Measurements from ENCODE around the gene PPARG. TPM values are rescaled to one million over a fixed set of nuclear protein-coding genes. Genes with fewer than 3 reads are reported as not detected.
"Not testable (repeated sequence)": the region's sequence is repeated elsewhere in the genome, so short reads cannot be mapped to it uniquely, and the experiment has no call there.

Gene PPARG
- total RNA-seq, 1 donor from 2014 or later, result 349 TPM

GRCh38 chr3:12440927-12441714 is 152.3 kb downstream of the PPARG start:
- no peak for DNase-seq (ENCODE audit: low spot score)

GRCh38 chr3:12442654-12443501 is 154.0 kb downstream of the PPARG start:
- DNase-seq (ENCODE audit: low spot score), result peak; percentile 39

- peak; percentile 26 for DNase-seq (ENCODE audit: low spot score)
Measured at GRCh38 chr3:12443781-12444522, 155.1 kb downstream of the PPARG start.

- peak; percentile 87 for DNase-seq (ENCODE audit: low spot score)
Measured at GRCh38 chr3:12444582-12445471, 156.0 kb downstream of the PPARG start.

- peak; percentile 81 for DNase-seq (ENCODE audit: low spot score)
Measured at GRCh38 chr3:12445523-12446240, 156.8 kb downstream of the PPARG start.

- no peak for DNase-seq (ENCODE audit: low spot score)
Measured at GRCh38 chr3:12446298-12446697, 157.4 kb downstream of the PPARG start.

GRCh38 chr3:12447075-12447474 is 158.2 kb downstream of the PPARG start:
- DNase-seq (ENCODE audit: low spot score), result no peak

GRCh38 chr3:12448404-12449202 is 159.7 kb downstream of the PPARG start:
- not testable (repeated sequence) for DNase-seq (ENCODE audit: low spot score)

- DNase-seq (ENCODE audit: low spot score), result no peak
Measured at GRCh38 chr3:12449889-12450682, 161.2 kb downstream of the PPARG start.

- DNase-seq (ENCODE audit: low spot score), result peak; percentile 39
Measured at GRCh38 chr3:12451481-12451880, 162.6 kb downstream of the PPARG start.

GRCh38 chr3:12451960-12452359 is 163.1 kb downstream of the PPARG start:
- peak; percentile 30 for DNase-seq (ENCODE audit: low spot score)

GRCh38 chr3:12452361-12453330 is 163.8 kb downstream of the PPARG start:
- DNase-seq (ENCODE audit: low spot score), result peak; percentile 79

- DNase-seq (ENCODE audit: low spot score), result peak; percentile 39
Measured at GRCh38 chr3:12454076-12454815, 165.4 kb downstream of the PPARG start.

GRCh38 chr3:12454816-12455121 is 165.9 kb downstream of the PPARG start:
- no peak for DNase-seq (ENCODE audit: low spot score)

- peak; percentile 87 for DNase-seq (ENCODE audit: low spot score)
Measured at GRCh38 chr3:12455740-12456139, 166.9 kb downstream of the PPARG start.

- DNase-seq (ENCODE audit: low spot score), result no peak
Measured at GRCh38 chr3:12456441-12456840, 167.6 kb downstream of the PPARG start.

Data from mesenteric fat pad (tissue), 1 donor.